Fibroblast of skin of right biceps (primary cell): ENCODE measurements around the gene APRT.

Experiments
- DNase-seq: peaks from one replicate; pipeline ENCODE4 v3.0.0-alpha.2; 2013

Gene APRT

DNA sequence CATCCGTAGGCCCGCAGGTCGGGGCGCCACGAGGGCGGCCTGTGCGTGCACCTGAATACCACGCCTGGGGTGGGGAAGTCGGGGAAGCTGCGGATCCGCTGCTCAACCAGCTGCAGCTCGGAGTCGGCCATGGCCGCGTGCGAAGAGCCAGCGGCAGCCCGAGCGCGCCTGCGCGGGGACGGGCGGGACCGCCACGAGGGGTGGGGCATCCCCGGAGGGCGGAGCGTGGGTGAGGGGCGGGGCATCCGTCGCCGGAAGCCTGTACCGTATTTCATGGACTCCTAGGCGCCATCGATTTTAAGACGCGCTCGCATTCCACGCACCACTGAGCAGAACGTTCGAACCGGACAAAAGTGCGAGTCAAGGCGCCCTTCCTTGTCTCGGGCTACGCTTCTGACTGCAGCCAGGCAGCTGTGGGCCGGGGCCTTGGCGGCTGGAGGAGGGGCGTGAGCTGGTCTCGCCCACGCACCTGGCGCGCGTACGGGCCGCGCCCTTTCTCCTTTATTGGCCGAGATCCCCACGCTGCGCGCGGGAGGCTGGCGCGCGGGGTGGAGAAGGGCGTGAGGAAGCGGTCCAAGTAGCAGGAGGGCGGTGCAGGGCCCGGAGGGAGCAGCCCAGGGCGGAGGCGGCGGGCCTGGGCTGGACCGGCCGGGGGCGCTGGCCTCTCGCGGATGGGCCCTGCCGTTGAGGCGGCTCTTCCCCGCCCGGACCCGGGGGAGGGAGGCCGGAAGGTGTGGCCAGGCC, at the start of gene APRT:
Gene APRT, minus strand, starts transcription at position 160 of the 744 bp plus-strand sequence. Its CDS starts 29 bp downstream, at position 131.
- peak; percentile 93 for DNase-seq

GRCh38 chr16:88861359-88861758, 49.6 kb upstream of the APRT start:
- DNase-seq = no peak

DNA sequence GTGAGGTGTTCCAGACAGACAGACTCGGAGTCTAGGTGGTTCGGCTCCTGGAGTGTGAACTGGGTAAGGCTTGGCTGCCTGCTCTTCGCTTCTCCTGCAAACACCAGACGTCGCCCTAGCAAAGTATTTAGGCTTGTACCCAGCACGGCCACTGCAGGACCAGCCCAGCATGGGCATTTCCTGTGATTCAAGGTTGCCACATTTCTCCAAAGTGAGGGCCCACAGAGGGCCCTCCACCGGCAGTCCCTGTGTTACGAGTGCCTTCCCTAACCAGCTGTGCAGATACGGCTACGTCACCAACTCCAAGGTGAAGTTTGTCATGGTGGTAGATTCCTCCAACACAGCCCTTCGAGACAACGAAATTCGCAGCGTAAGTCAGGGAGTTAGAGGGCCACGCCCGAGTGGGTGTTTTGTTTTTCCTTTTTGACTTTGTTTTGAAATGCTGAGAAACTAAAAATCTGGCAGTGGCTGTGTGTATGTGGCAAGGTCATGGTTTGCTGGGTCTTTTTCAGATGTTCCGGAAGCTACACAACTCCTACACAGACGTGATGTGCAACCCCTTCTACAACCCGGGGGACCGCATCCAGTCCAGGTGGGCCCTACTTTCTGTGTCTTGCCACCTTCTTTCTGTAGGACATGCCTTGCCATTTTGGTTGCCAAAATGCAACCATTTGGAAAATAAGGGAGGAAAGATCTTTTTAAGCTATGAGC, 47.8 kb upstream of the APRT start:
- DNase-seq = no peak

GRCh38 chr16:88857728-88858339, 46.1 kb upstream of the APRT start:
- DNase-seq = peak; percentile 69

DNA sequence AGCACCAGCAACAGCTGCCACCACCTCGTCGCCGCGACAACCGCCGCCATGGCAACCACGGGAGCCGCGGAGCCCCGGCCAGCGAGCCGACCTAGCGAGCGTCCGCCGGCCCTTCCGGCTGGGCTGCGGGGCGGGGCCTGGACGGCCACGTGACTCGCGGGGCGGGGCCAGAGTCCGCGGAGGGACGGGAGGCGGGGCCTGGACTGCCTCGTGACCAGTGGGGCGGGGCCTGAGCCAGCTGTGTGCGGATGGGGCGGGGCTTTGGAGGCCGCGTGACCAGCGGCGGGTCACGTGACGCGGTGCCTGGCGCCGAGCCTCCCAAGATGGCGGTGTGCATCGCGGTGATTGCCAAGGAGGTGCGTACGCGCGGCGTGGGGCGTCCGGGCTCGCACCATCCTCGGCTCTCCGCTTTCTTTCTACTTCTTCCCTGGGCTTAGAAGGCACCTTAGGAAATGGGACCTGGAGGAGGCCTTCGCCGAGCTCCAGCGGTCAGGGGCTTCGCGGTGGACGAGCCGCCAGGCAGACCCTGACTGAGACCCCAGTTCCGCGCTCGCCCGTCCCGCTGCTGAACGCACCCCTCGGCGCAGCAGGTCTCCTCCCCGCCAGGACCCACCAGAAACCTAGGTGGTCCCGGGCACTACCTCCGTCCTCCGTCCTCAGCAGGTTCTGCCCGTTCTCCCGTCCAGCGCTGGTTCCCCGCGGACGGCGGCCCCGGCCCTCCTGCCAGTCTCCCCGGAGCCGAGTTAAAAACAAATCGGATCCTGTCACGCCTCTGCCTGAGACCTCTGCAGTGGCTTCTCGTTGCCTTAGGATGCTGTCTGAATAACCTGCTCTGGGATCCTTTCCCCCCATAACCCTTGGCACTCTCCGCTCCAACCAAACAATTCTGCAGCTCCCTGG, 45.4 kb upstream of the APRT start, which contains the start of the genes GALNS and TRAPPC2L:
Gene GALNS, minus strand, starts transcription at position 120 of the 900 bp plus-strand sequence. Its CDS starts 70 bp downstream, at position 50.
Gene TRAPPC2L, plus strand, starts transcription at position 300 of the 900 bp plus-strand sequence. Its CDS starts 24 bp downstream, at position 324.
- peak; percentile 93 for DNase-seq

- DNase-seq = no peak
These were observed 44.5 kb upstream of the APRT start for GRCh38 chr16:88856122-88856827.

DNA sequence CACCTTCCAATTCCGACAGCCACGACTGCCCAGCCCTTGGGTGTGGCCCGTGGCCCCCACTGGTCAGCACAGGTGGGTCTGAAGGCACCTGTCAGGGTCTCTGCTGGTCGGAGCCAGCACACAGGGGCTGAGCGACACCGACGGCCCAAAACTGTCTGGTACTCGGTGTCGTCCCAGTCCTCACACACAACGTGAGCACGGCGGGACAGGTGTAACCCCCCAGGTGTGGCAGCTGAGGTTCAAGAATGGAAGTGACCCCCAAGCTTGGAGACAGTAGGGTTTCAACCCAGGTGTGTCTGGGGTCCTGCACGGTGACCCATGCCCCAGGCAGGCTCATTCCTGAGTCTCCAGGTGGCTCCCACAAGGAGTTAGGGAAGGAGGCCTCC, 44.0 kb upstream of the APRT start:
- no peak for DNase-seq

- DNase-seq = no peak
These were observed 43.4 kb upstream of the APRT start for GRCh38 chr16:88855176-88855575.

- DNase-seq = no peak
These were observed 42.8 kb upstream of the APRT start for GRCh38 chr16:88854306-88855111.

DNA sequence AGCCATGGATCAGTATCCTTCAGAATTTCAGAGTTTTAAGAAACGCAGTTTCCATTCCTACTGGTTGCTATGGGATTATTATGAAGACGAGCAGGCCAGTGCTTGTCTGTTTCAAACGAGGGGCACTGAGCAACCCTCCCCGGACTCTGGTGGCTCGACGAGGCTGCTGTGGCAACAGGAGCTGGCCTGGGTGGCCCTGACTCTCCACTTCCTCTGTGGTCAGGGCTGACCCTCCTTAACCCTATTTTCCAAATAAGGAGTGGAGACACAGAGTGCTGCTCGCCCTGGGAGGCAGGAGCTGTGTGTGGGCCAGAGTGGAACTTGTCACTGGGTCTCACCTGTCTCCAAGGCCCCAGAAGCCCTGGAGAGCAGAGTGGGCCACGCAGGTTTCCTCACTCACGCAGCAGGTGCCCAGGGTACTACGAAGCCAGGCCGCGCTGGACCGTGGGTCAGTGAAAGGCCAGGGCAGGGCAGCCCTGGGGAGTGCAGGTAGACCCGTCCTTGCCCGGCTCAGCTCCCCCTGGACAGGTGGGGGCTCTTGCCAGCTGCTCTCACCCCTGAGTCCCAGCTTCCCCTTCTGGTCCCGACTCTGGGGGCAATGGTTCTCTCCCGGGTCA, 41.7 kb upstream of the APRT start:
- DNase-seq = no peak

DNA sequence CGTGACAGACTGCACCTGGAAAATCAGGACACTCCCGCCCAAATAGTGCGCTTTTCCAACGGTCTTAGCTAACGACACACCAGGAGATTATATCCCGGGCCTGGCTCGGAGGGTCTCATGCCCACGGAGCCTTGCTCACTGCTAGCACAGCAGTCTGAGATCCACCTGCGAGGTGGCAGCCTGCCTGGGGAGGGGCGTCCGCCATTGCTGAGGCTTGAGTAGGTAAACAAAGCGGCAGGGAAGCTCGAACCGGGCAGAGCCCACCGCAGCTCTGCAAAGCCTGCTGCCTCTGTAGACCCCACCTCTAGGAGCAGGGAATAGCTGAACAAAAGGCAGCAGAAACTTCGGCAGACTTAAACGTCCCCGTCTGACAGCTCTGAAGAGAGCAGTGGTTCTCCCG, 39.9 kb upstream of the APRT start:
- no peak for DNase-seq

GRCh38 chr16:88850531-88851199, 38.9 kb upstream of the APRT start:
- no peak for DNase-seq

DNA sequence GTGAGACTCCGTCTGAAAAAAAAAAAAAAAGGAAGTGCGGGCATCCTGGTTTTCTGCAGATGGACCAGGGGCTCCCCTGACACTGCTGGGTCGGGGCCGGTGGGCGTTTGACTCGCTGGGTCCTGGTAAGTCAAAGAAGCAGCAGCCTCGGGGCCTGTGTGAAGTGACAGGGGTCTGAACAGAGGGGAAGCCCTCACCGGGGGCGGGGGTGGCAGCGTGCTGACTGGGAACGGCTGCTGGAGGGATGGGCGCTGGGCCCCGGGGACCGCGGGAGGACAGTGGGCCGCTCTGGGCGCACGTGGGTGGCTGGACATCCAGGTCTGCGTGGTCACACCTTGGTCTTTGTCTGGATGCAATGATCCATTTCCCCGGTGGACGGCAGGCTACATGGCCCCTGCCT, 36.8 kb upstream of the APRT start:
- DNase-seq = no peak

DNA sequence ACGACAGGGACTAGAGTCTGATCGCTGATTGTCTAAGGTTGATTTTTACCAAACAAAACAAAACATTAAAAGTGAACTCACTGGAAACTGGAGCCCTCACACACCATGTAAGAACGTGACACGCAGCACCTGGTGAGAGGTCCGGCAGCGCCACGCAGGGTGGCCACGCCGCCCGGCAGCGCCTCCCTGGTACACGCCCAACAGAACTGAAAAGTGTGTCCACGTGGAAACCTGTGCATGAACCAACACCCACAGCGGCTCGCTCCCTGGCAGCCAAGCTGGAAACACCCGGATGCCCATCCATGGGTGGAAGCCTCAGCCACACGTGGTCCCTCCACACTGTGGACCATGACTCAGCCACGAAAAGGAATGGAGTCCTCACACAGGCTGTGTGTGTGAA, 35.9 kb upstream of the APRT start:
- DNase-seq = no peak

GRCh38 chr16:88846088-88846487, 34.4 kb upstream of the APRT start:
- no peak for DNase-seq

DNA sequence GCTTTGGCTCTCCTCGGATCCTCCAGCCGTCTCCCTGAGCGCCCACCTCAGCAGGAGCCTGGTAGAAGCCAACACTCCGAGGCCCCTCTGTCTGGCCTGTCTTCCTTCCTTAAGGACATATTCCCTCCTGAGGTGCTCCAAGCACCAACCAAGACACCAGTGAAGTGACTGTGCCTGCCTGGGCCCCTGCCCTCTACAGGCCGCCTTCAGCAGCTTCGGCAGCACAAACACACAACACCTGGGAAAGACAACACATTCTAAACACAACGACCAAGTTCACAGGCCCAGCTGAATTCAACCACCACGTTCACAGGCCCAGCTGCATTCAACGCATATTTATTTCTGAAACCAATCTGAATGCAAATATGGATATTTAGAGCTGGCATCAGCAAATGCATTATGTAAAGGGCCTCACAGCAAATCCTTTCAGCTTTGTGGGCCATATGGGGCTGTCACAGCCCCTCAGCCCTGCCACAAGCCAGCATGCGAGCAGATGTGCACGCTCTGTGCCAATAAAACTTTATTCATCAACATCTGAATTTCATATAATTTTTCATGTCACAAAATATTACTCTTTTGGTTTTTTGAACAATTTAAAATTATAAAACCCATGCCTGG, 32.8 kb upstream of the APRT start:
- no peak for DNase-seq

DNA sequence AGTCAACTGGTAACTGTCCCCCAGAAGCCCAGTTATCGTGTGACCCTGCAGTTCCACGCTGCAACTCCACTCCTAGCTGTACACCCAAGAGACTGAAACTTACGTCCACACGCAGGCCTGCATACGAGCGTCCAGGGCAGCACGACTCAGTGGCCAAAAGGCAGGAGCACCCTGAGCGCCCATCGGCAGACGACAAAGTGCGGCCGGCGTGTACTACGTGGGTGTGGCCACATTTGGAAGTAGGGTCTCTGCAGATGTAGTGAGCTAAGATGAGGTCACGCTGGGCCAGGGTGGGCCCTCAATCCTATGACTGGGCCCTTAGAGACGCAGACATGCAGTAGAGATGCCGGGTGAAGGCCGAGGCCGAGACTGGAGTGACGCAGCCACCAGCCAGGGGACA, 31.5 kb upstream of the APRT start:
- no peak for DNase-seq

- no peak for DNase-seq
These were observed 31.1 kb upstream of the APRT start for GRCh38 chr16:88842806-88843205.

DNA sequence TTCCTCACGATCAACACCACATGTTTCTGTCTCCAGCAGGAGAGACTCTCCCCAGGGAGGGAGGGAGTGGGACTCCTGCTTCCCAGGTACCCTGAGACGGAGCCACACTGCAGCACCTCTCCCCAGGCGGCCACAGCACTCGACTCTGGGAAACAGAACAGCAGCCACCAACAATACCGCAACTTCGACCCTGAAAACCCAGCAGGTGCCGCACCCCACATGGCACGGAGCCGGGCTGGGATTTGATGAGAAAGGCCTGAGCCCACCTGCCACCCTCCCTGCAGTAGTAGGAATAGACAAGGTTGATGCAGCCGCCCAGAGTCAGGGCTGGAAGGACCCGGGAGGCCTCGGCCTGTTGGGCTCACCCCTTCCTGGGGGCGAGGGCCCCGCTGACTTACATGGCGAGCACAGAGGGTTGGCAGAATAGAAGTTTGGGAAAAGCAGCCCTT, 30.6 kb upstream of the APRT start:
- DNase-seq = no peak
